ENCODE measurements around the gene FBXL15.

DNA sequence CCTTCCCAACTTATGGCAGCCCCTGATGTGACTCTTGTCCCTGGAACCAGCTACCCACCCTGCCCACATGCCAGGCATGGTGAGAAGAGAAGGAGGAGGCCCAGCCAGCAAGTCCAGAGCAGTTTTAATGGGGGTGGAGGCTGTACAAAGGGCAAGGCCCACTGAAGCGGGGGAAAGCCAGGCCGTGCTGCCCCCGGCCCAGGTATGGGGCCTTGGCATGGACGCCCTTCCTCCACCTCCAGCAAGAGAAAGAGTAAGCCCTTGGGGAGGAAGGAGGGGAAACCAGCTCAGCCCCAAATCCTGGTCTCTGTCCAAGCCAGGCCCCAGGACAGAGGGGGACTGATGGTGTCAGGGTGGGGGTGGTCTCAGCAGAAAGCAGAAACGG, 18.1 kb upstream of the FBXL15 start:
- TF ChIP-seq POLR2A (IDR thresholded peaks at IDR 0.05): no peak
- no peak for TF ChIP-seq EP300 (IDR thresholded peaks at IDR 0.05)
- TF ChIP-seq CTCF (IDR thresholded peaks at IDR 0.05): no peak
